Sigmoid colon (tissue), 4 donors: ENCODE results near the gene USP9X.

Source experiments
- CTCF ChIP-seq, 4 experiments: fragments of 450-650 bp in 3 of 4; fragments of 200-600 bp in 1 of 4; IDR thresholded peaks; one replicate each; pipeline ENCODE4 v1.5.1; 2016 to 2019; ENCODE audit warnings: antibody characterized with exemption in 4 of 4, mild to moderate bottlenecking in 3 of 4, moderate library complexity in 2 of 4
- EP300 ChIP-seq, 4 donors: sonication (generic); formaldehyde crosslinking; IDR thresholded peaks; one replicate each; pipeline ENCODE4 v1.6.1; 2017; ENCODE audit warnings: antibody characterized with exemption in 4 of 4
- POLR2A ChIP-seq, 2 donors: fragments of 450-650 bp; IDR thresholded peaks; one replicate each; pipeline ENCODE4 v1.6.1; 2016; ENCODE audit warnings: antibody characterized with exemption in 2 of 2, mild to moderate bottlenecking in 2 of 2, moderate library complexity in 2 of 2
- POLR2AphosphoS5 ChIP-seq, 4 donors: sonication (generic); formaldehyde crosslinking; IDR thresholded peaks; one replicate each; pipeline ENCODE4 v1.6.1; 2017; ENCODE audit warnings: antibody characterized with exemption in 4 of 4

DNA sequence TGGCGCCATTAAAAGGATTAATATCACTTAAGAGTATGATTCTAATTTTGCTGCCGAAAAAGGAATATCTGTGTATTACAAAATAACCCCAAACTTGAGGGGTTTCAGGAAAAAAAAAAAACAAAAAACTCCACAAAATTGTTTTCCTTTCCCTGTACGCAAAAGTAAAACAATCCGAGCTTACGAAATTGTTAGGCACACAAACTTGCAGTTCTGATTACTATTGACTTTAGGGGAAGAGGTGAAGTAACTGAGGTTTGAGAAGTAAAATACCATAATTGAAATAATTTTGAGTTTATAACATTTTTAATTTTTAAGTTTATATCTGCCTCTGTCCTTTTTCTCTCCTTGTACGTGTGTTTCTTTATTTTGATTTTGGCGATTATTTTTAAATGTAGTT lies 64.8 kb downstream of the USP9X start:
- TF ChIP-seq CTCF (IDR thresholded peaks at IDR 0.05), result no peak
- TF ChIP-seq POLR2A (IDR thresholded peaks at IDR 0.05), result no peak
- TF ChIP-seq POLR2AphosphoS5 (IDR thresholded peaks at IDR 0.05), result no peak
- no peak for TF ChIP-seq EP300 (IDR thresholded peaks at IDR 0.05)
